ENCODE data around the gene ANKRD65. TPM values are rescaled to one million over a fixed set of nuclear protein-coding genes. Genes with fewer than 3 reads are reported as not detected.
"Not testable (repeated sequence)": the region's sequence is repeated elsewhere in the genome, so short reads cannot be mapped to it uniquely, and the experiment has no call there.

The ANKRD65 gene
- total and polyA plus RNA-seq, 4 experiments from 2014 or later, result not detected

DNA sequence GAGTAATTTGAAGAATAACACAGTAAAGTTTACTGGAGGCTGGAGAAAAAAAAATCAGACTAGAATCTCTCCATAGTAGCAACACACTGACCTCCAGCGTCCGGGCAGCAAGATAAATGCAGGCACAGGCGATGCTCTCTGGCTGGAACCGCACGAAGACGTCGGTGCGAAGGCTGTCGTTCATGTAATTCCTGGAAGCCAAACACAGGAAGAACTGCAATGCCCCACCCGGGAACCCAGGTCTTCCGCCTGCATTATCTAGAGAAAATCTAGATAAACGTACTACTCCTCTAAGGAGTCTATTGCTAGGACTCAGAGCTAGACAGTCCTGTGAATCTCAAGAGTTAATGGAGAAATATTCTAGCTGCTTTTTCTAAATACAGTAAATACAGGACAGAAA is 30.4 kb downstream of the ANKRD65 start:
- H3K4me1 ChIP-seq (ENCODE audit: insufficient read depth, low read length), result peaks cover 3% of the 10 kb centered on the region
- CTCF ChIA-PET (ENCODE audit: partially characterized antibody), result no interaction called here
- no peaks in the 10 kb centered on the region for H3K9me3 ChIP-seq (ENCODE audit: control insufficient read depth in 1 of 2, low read length in 2 of 2)
- H3K27me3 ChIP-seq (ENCODE audit: insufficient read depth, low read length), result no peaks in the 10 kb centered on the region
- no peak overlapping the region for H3K27ac Mint-ChIP-seq
- no peaks in the 10 kb centered on the region for H3K9me3 Mint-ChIP-seq
- H3K27ac ChIP-seq (ENCODE audit: low read depth, low read length), result no peak overlapping the region
- no peak overlapping the region for H3K4me3 Mint-ChIP-seq
- peaks cover 5 to 21% (median 12%) of the 10 kb centered on the region in 4 donors for H3K4me1 Mint-ChIP-seq
- intact Hi-C loops (cut with micrococcal nuclease), result no loop called here
- H3K4me3 ChIP-seq (ENCODE audit: low read length in 2 of 2), result no peak overlapping the region
- DNase-seq, result no peak
- no peaks in the 10 kb centered on the region for H3K27me3 Mint-ChIP-seq
- H3K36me3 Mint-ChIP-seq, result peaks cover 59 to 82% of the 10 kb centered on the region in 2 donors
- H3K36me3 ChIP-seq (ENCODE audit: insufficient read depth, low read length), result peaks cover 89% of the 10 kb centered on the region
- POLR2A ChIA-PET (ENCODE audit: partially characterized antibody), result interaction anchor here (1.6 to 2.9 kb wide), 2 partner anchors 9 kb away, joined by 3 to 13 read pairs; partner anchors contain the start of gene CCNL2

DNA sequence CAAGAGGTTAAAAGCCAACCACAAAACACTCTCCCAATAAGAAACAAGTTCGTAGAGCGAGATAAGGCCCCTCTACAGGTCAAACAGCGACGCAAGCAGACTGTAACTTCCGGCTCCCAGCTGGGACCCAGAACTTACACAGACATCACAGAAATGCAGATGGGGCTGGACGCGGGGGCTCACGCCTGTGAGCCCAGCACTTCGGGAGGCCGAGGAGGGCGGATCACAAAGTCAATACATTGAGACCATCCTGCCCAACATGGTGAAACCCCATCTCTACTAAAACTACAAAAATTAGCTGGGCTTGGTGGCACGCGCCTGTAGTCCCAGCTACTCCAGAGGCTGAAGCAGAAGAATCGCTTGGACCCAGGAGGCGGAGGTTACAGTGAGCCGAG is 33.0 kb downstream of the ANKRD65 start:
- Histone ChIP-seq H3K4me1 (ENCODE audit: insufficient read depth, low read length) (peaks cover 3% of the 10 kb centered on the region), H3K27me3 (ENCODE audit: insufficient read depth, low read length) (no peaks in the 10 kb centered on the region), H3K4me3 (ENCODE audit: low read length in 2 of 2) (no peak overlapping the region), H3K36me3 (ENCODE audit: insufficient read depth, low read length) (peaks cover 71% of the 10 kb centered on the region), H3K27ac (ENCODE audit: low read depth, low read length) (no peak overlapping the region), H3K9me3 (ENCODE audit: control insufficient read depth in 1 of 2, low read length in 2 of 2) (no peaks in the 10 kb centered on the region)
- H3K4me3 Mint-ChIP-seq, result no peak overlapping the region
- DNase-seq, result no peak
- intact Hi-C loops (cut with micrococcal nuclease), result no loop called here
- no peak overlapping the region for H3K27ac Mint-ChIP-seq
- peaks cover 41 to 61% of the 10 kb centered on the region in 2 donors for H3K36me3 Mint-ChIP-seq
- ChIA-PET POLR2A (ENCODE audit: partially characterized antibody) (interaction anchor here (0.6 to 4.8 kb wide), 4 partner anchors 8 to 223 kb away, joined by 4 to 20 read pairs (median 4); partner anchors contain the start of genes AURKAIP1 and CCNL2), CTCF (ENCODE audit: partially characterized antibody) (no interaction called here)
- H3K4me1 Mint-ChIP-seq, result peaks cover 0 to 6% (median under 1%) of the 10 kb centered on the region in 4 donors
- H3K9me3 Mint-ChIP-seq, result no peaks in the 10 kb centered on the region
- no peaks in the 10 kb centered on the region for H3K27me3 Mint-ChIP-seq

DNA sequence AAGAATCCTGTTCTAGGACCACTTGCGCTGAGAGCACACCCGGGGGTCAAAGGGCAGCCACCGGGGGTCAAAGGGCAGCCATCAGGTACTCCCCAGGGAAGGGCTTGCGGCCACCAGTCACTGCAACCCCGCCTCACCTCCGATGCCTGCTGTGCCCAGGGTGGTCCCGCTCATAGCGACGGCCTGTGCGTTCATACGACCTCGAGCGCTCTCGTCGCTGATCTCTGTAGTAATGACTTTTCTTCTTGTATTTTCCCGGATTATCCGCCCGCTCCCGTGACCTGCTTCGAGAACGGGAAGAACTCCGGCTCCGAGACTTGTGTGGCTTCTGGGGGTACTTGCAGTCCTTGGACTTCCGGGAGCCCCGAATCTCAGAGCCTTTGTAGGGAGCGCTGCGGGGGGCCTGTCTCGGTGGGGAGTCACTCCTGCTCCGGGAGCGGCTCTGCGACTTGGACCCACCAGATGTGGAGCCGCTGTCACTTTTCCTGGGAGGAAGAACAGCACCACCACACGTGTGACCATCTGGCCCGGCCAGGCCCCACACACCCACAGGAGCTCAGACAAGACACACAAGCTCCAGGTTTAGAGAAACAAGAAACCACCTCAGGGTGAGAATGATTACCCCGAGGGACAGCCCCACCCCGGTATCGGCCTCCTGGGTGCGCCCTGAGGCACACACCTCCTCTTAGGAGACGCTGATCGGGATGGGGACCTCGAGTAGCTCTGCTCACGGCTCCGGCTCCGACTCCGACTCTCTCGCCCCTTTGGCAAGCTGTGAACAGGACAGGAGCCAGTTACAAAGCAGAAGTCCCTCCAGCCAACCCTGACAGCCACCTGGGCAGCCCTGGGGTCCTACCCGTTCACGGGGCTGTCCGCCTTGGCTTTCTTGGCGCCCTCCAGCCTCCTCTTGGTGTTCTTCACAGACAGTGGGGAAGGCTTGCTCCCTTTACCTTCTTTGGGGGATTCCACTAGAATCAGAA is 33.7 kb downstream of the ANKRD65 start:
- Mint-ChIP-seq H3K36me3 (peaks cover 39 to 55% of the 10 kb centered on the region in 2 donors), H3K4me1 (peaks cover 0 to 3% (median under 1%) of the 10 kb centered on the region in 4 donors), H3K9me3 (no peaks in the 10 kb centered on the region), H3K4me3 (no peak overlapping the region), H3K27me3 (no peaks in the 10 kb centered on the region), H3K27ac (no peak overlapping the region)
- H3K27ac ChIP-seq (ENCODE audit: low read depth, low read length), result no peak overlapping the region
- POLR2A ChIA-PET (ENCODE audit: partially characterized antibody), result interaction anchor here (0.6 to 4.8 kb wide), 5 partner anchors 9 to 224 kb away, joined by 3 to 20 read pairs (median 4); partner anchors contain the start of genes AURKAIP1 and CCNL2
- peaks cover 64% of the 10 kb centered on the region for H3K36me3 ChIP-seq (ENCODE audit: insufficient read depth, low read length)
- no peaks in the 10 kb centered on the region for H3K27me3 ChIP-seq (ENCODE audit: insufficient read depth, low read length)
- no peaks in the 10 kb centered on the region for H3K4me1 ChIP-seq (ENCODE audit: insufficient read depth, low read length)
- no peak overlapping the region for H3K4me3 ChIP-seq (ENCODE audit: low read length in 2 of 2)
- no peak for DNase-seq
- intact Hi-C loops (cut with micrococcal nuclease), result no loop called here
- H3K9me3 ChIP-seq (ENCODE audit: control insufficient read depth in 1 of 2, low read length in 2 of 2), result no peaks in the 10 kb centered on the region
- CTCF ChIA-PET (ENCODE audit: partially characterized antibody), result interaction anchor here (1.0 kb wide), 1 partner anchor 16 kb away, joined by 3 read pairs; no protein-coding TSS in a partner anchor

DNA sequence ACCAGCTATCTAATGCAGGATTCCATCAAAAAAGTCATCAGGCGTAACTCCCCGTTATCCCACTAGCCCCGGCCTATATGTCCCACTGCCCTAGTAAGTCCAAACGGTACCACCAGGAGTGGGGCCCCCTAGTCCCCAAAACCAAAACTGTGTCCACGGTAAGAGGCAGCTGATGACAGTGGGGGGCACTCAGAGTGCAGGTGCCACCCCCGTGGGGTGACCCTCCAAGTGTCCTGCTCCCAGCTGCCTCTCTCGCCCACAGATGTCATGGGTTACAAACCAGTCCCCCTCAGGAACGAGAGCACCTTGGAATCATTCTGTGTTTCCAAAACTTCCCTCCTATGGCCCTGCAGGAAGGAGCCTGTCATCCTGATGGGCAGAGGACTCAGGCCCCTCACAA is 35.1 kb downstream of the ANKRD65 start:
- Histone ChIP-seq H3K27ac (ENCODE audit: low read depth, low read length) (no peak overlapping the region), H3K27me3 (ENCODE audit: insufficient read depth, low read length) (no peaks in the 10 kb centered on the region), H3K4me1 (ENCODE audit: insufficient read depth, low read length) (no peaks in the 10 kb centered on the region), H3K36me3 (ENCODE audit: insufficient read depth, low read length) (peaks cover 50% of the 10 kb centered on the region), H3K9me3 (ENCODE audit: control insufficient read depth in 1 of 2, low read length in 2 of 2) (no peaks in the 10 kb centered on the region), H3K4me3 (ENCODE audit: low read length in 2 of 2) (no peak overlapping the region)
- Mint-ChIP-seq H3K4me1 (peaks cover 0 to 1% (median 0%) of the 10 kb centered on the region in 4 donors), H3K27me3 (no peaks in the 10 kb centered on the region), H3K36me3 (peaks cover 30 to 41% of the 10 kb centered on the region in 2 donors), H3K9me3 (no peaks in the 10 kb centered on the region), H3K4me3 (no peak overlapping the region), H3K27ac (peak overlapping the region in 1 of 7 donors; percentile 55)
- CTCF ChIA-PET (ENCODE audit: partially characterized antibody), result interaction anchor here (1.0 kb wide), 1 partner anchor 14 kb away, joined by 3 read pairs; no protein-coding TSS in a partner anchor
- no peak for DNase-seq
- POLR2A ChIA-PET (ENCODE audit: partially characterized antibody), result interaction anchor here (0.8 to 4.8 kb wide), 3 partner anchors 10 to 14 kb away, joined by 3 to 20 read pairs (median 3); partner anchors contain the start of genes AURKAIP1 and CCNL2
- intact Hi-C loops (cut with micrococcal nuclease), result no loop called here

DNA sequence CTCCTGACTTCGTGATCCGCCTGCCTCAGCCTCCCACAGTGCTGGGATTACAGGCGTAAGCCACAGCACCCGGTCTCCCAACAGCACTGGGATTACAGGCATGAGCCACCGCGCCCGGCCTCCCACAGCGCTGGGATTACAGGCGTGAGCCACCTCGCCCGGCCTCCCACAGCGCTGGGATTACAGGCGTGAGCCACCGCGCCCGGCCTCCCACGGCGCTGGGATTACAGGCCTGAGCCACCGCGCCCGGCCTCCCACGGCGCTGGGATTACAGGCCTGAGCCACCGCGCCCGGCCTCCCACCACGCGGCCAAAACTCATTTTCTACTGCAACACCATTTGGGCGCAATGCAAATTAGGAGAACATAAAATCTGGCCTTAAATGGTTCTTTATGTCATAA is 35.7 kb downstream of the ANKRD65 start:
- H3K9me3 Mint-ChIP-seq; H3K4me3 ChIP-seq (ENCODE audit: low read length in 2 of 2); H3K4me1 Mint-ChIP-seq; H3K4me1 ChIP-seq (ENCODE audit: insufficient read depth, low read length); H3K27me3 Mint-ChIP-seq; H3K27ac ChIP-seq (ENCODE audit: low read depth, low read length); H3K27me3 ChIP-seq (ENCODE audit: insufficient read depth, low read length); H3K9me3 ChIP-seq (ENCODE audit: control insufficient read depth in 1 of 2, low read length in 2 of 2); H3K4me3 Mint-ChIP-seq; H3K27ac Mint-ChIP-seq; DNase-seq; intact Hi-C loops (cut with micrococcal nuclease): not testable (repeated sequence)
- peaks cover 44% of the 10 kb centered on the region for H3K36me3 ChIP-seq (ENCODE audit: insufficient read depth, low read length)
- POLR2A ChIA-PET (ENCODE audit: partially characterized antibody), result interaction anchor here (0.8 to 4.8 kb wide), 2 partner anchors 10 to 14 kb away, joined by 3 to 20 read pairs; partner anchors contain the start of genes AURKAIP1 and CCNL2
- CTCF ChIA-PET (ENCODE audit: partially characterized antibody), result interaction anchor here (1.5 kb wide), 1 partner anchor 14 kb away, joined by 6 read pairs; no protein-coding TSS in a partner anchor
- H3K36me3 Mint-ChIP-seq, result peaks cover 24 to 35% of the 10 kb centered on the region in 2 donors

DNA sequence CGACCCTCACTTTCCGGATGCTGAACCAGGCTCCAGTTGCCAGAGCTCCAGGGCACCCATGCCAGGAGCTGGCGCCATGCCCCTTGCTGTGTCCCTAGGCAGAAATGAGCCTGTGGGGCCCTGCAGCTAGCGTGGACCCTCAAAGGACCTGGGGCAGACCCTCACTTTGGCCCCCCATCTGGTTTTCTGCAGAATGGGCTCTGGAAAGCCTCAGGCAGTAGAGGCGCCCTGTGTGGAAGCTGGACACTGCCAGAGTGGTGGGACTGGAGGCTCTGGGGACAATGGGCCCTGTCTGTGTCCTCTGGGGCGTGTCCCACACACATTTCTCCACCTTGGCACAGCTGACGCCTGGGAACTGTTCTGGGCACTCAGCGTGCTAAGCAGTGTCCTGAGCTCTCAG is 39.8 kb downstream of the ANKRD65 start:
- no peak overlapping the region for H3K27ac ChIP-seq (ENCODE audit: low read depth, low read length)
- no peak overlapping the region for H3K4me3 ChIP-seq (ENCODE audit: low read length in 2 of 2)
- intact Hi-C loops (cut with micrococcal nuclease), result no loop called here
- ChIA-PET POLR2A (ENCODE audit: partially characterized antibody) (interaction anchor here (0.7 to 1.0 kb wide), 2 partner anchors 9 to 18 kb away, joined by 3 read pairs; partner anchors contain the start of gene CCNL2), CTCF (ENCODE audit: partially characterized antibody) (no interaction called here)
- DNase-seq, result no peak
- H3K4me1 Mint-ChIP-seq, result peaks cover 0 to under 1% (median 0%) of the 10 kb centered on the region in 4 donors
- no peaks in the 10 kb centered on the region for H3K27me3 ChIP-seq (ENCODE audit: insufficient read depth, low read length)
- no peaks in the 10 kb centered on the region for H3K9me3 Mint-ChIP-seq
- H3K36me3 Mint-ChIP-seq, result peaks cover 3 to 7% of the 10 kb centered on the region in 2 donors
- H3K4me3 Mint-ChIP-seq, result no peak overlapping the region
- H3K27me3 Mint-ChIP-seq, result no peaks in the 10 kb centered on the region
- peaks cover 7% of the 10 kb centered on the region for H3K36me3 ChIP-seq (ENCODE audit: insufficient read depth, low read length)
- peaks cover under 1% of the 10 kb centered on the region for H3K4me1 ChIP-seq (ENCODE audit: insufficient read depth, low read length)
- no peak overlapping the region for H3K27ac Mint-ChIP-seq
- H3K9me3 ChIP-seq (ENCODE audit: control insufficient read depth in 1 of 2, low read length in 2 of 2), result no peaks in the 10 kb centered on the region

DNA sequence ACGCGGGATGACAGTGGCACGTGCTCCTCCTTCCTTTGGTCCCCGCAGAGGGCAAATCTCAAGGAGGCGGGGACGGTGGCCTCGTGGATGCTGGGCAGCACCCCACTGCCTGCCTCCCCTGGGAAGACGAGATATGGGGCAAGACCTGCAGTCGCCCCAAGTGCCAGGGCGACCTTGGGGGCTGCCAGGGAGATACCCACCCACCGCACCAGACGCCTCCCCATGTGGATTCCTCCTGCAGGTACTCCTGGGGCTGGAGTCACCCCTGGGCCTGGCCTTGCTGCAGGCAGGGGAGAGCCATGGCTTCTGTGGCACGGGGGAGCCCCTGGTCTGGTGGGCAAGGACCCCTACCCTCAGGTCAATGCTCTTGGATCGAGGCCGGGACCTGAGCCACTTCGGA is 40.2 kb downstream of the ANKRD65 start:
- H3K27ac ChIP-seq (ENCODE audit: low read depth, low read length), result no peak overlapping the region
- no peak for DNase-seq
- H3K27me3 Mint-ChIP-seq, result no peaks in the 10 kb centered on the region
- H3K27ac Mint-ChIP-seq, result no peak overlapping the region
- no peaks in the 10 kb centered on the region for H3K27me3 ChIP-seq (ENCODE audit: insufficient read depth, low read length)
- peaks cover 2% of the 10 kb centered on the region for H3K36me3 ChIP-seq (ENCODE audit: insufficient read depth, low read length)
- CTCF ChIA-PET (ENCODE audit: partially characterized antibody), result no interaction called here
- peaks cover 0 to 4% (median 0%) of the 10 kb centered on the region in 4 donors for H3K4me1 Mint-ChIP-seq
- POLR2A ChIA-PET (ENCODE audit: partially characterized antibody), result interaction anchor here (1.0 kb wide), 1 partner anchor 10 kb away, joined by 3 read pairs; no protein-coding TSS in a partner anchor
- intact Hi-C loops (cut with micrococcal nuclease), result no loop called here
- no peak overlapping the region for H3K4me3 Mint-ChIP-seq
- H3K4me3 ChIP-seq (ENCODE audit: low read length in 2 of 2), result no peak overlapping the region
- H3K9me3 Mint-ChIP-seq, result no peaks in the 10 kb centered on the region
- H3K36me3 Mint-ChIP-seq, result peaks cover 0 to 3% of the 10 kb centered on the region in 2 donors
- peaks cover 5% of the 10 kb centered on the region for H3K4me1 ChIP-seq (ENCODE audit: insufficient read depth, low read length)
- H3K9me3 ChIP-seq (ENCODE audit: control insufficient read depth in 1 of 2, low read length in 2 of 2), result no peaks in the 10 kb centered on the region

Data from CD4-positive, alpha-beta memory T cell (primary cell).